Amniotic stem cell (primary cell): Measurements from ENCODE around the gene MYLK.
A peak's percentile ranks its signal among the peaks of the same experiment; 100 is the strongest.

Source experiments
- DNase-seq: peaks from one replicate; lab custom pipeline; 2025; lab: John Stamatoyannopoulos, UW

MYLK gene

GRCh38 chr3:123872621-123873020 is 11.5 kb downstream of the MYLK start:
- no peak for DNase-seq

- DNase-seq = no peak
Measured at GRCh38 chr3:123871946-123872345, 12.2 kb downstream of the MYLK start.

- DNase-seq = no peak
Measured at GRCh38 chr3:123870033-123870432, 14.1 kb downstream of the MYLK start.

GRCh38 chr3:123869165-123869564 is 15.0 kb downstream of the MYLK start:
- no peak for DNase-seq

GRCh38 chr3:123864706-123865105 is 19.4 kb downstream of the MYLK start:
- no peak for DNase-seq

- DNase-seq = no peak
Measured at GRCh38 chr3:123862152-123862551, 22.0 kb downstream of the MYLK start.

GRCh38 chr3:123861081-123861836 is 22.9 kb downstream of the MYLK start:
- no peak for DNase-seq

GRCh38 chr3:123859177-123859576 is 25.0 kb downstream of the MYLK start:
- DNase-seq = no peak

GRCh38 chr3:123854905-123855304 is 29.2 kb downstream of the MYLK start:
- no peak for DNase-seq

- DNase-seq = no peak
Measured at GRCh38 chr3:123853686-123854372, 30.3 kb downstream of the MYLK start.

- DNase-seq = no peak
Measured at GRCh38 chr3:123847209-123847608, 36.9 kb downstream of the MYLK start.

GRCh38 chr3:123843668-123844067 is 40.5 kb downstream of the MYLK start:
- DNase-seq = peak; percentile 12

GRCh38 chr3:123842711-123843110 is 41.4 kb downstream of the MYLK start:
- DNase-seq = no peak

- no peak for DNase-seq
Measured at GRCh38 chr3:123841476-123842238, 42.5 kb downstream of the MYLK start.

- no peak for DNase-seq
Measured at GRCh38 chr3:123840961-123841360, 43.2 kb downstream of the MYLK start.

GRCh38 chr3:123837858-123838257 is 46.3 kb downstream of the MYLK start:
- DNase-seq = no peak

- DNase-seq = peak; percentile 57
Measured at GRCh38 chr3:123834631-123835030, 49.5 kb downstream of the MYLK start.

- DNase-seq = no peak
Measured at GRCh38 chr3:123833398-123833785, 50.7 kb downstream of the MYLK start.

- no peak for DNase-seq
Measured at GRCh38 chr3:123832692-123833397, 51.3 kb downstream of the MYLK start.

GRCh38 chr3:123831420-123831819 is 52.7 kb downstream of the MYLK start:
- DNase-seq = no peak

GRCh38 chr3:123821920-123822319 is 62.2 kb downstream of the MYLK start:
- DNase-seq = no peak

GRCh38 chr3:123819949-123820348 is 64.2 kb downstream of the MYLK start:
- DNase-seq = no peak
